Measurements from ENCODE around the gene DLK1.

DLK1 gene

GRCh38 chr14:100714258-100714892, 12.3 kb upstream of the DLK1 start:
- H3K27ac ChIP-seq, result no peak overlapping the region
- no peak for TF ChIP-seq CTCF (conservative IDR thresholded peaks at IDR 0.05)
- no peak for TF ChIP-seq ZFX (IDR thresholded peaks at IDR 0.05)

- no peak overlapping the region for H3K27ac ChIP-seq
- no peak for TF ChIP-seq CTCF (conservative IDR thresholded peaks at IDR 0.05)
- TF ChIP-seq ZFX (IDR thresholded peaks at IDR 0.05), result no peak
Measured at GRCh38 chr14:100715332-100715731, 11.4 kb upstream of the DLK1 start.

- TF ChIP-seq CTCF (conservative IDR thresholded peaks at IDR 0.05) (no peak), ZFX (IDR thresholded peaks at IDR 0.05) (no peak)
- H3K27ac ChIP-seq, result no peak overlapping the region
Measured at GRCh38 chr14:100715803-100716202, 10.9 kb upstream of the DLK1 start.

GRCh38 chr14:100717386-100717785, 9.3 kb upstream of the DLK1 start:
- TF ChIP-seq ZFX (IDR thresholded peaks at IDR 0.05), result no peak
- no peak for TF ChIP-seq CTCF (conservative IDR thresholded peaks at IDR 0.05)
- H3K27ac ChIP-seq, result no peak overlapping the region

- H3K27ac ChIP-seq, result no peak overlapping the region
- TF ChIP-seq ZFX (IDR thresholded peaks at IDR 0.05) (no peak), CTCF (conservative IDR thresholded peaks at IDR 0.05) (no peak)
Measured at GRCh38 chr14:100719976-100720520, 6.6 kb upstream of the DLK1 start.

GRCh38 chr14:100721568-100721967, 5.1 kb upstream of the DLK1 start:
- TF ChIP-seq ZFX (IDR thresholded peaks at IDR 0.05) (no peak), CTCF (conservative IDR thresholded peaks at IDR 0.05) (no peak)
- H3K27ac ChIP-seq, result no peak overlapping the region

GRCh38 chr14:100722367-100722766, 4.3 kb upstream of the DLK1 start:
- TF ChIP-seq CTCF (conservative IDR thresholded peaks at IDR 0.05) (no peak), ZFX (IDR thresholded peaks at IDR 0.05) (no peak)
- H3K27ac ChIP-seq, result no peak overlapping the region
